Endothelial cell of umbilical vein (primary cell): ENCODE data around the gene C1orf167. TPM values are rescaled to one million over a fixed set of nuclear protein-coding genes. Genes with fewer than 3 reads are reported as not detected.

Experiments
- BruUV-seq: library from RNA; stranded (reverse); fragments of 400-500 nt; replicated peaks from 2 replicates; lab custom pipeline; 2021; lab: Mats Ljungman, UMichigan
- CTCF ChIA-PET: fragments of 300-600, 350-600 bp; sonication (Branson Sonifier 250); formaldehyde crosslinking; loops from one replicate; lab custom pipeline; 2021; ENCODE audit warnings: antibody characterized with exemption, inconsistent platforms; lab: Charles Lee
- POLR2A ChIA-PET: fragments of 300-600, 350-600 bp; sonication (Branson Sonifier 250); formaldehyde crosslinking; loops from one replicate; lab custom pipeline; 2021; ENCODE audit warnings: antibody characterized with exemption, inconsistent platforms; lab: Charles Lee
- DNase-seq: peaks from one replicate; pipeline ENCODE4 v3.0.0-alpha.2; 2011; ENCODE audit warnings: low read depth, low spot score
- FAIRE-seq: peaks from 2 replicates; lab custom pipeline; 2011; peaks lifted over from hg19 to GRCh38; lab: Jason Lieb, UNC
- H2AFZ ChIP-seq: 2 replicates; pipeline ENCODE4 v1.6.0; 2012; ENCODE audit warnings: low read depth, low read length, control low read depth, inconsistent platforms
- H3K27ac ChIP-seq: 2 replicates; pipeline ENCODE4 v1.5.1; 2011; ENCODE audit warnings: low read depth, mild to moderate bottlenecking, control low read depth, low read length, moderate library complexity; ENCODE audit not compliant: insufficient read depth
- H3K27me3 ChIP-seq, 2 experiments: 2 replicates each; pipeline versions ENCODE4 v1.6.0 to v1.6.1; 2011; ENCODE audit warnings: low read length in 2 of 2, mixed read lengths in 1 of 2; ENCODE audit not compliant: control insufficient read depth in 2 of 2, insufficient read depth in 2 of 2
- H3K36me3 ChIP-seq, 2 experiments: 2 replicates in 1 of 2; 3 replicates in 1 of 2; pipeline ENCODE4 v1.5.1; 2011; ENCODE audit warnings: low read length in 2 of 2, mild to moderate bottlenecking in 1 of 2, moderate library complexity in 1 of 2; ENCODE audit not compliant: control insufficient read depth in 2 of 2, insufficient read depth in 2 of 2; ENCODE audit errors: extremely low read depth in 1 of 2
- H3K4me1 ChIP-seq: 3 replicates; pipeline ENCODE4 v1.5.1; 2011; ENCODE audit warnings: mild to moderate bottlenecking, low read length; ENCODE audit not compliant: control insufficient read depth, insufficient read depth; ENCODE audit errors: extremely low read depth
- H3K4me2 ChIP-seq: 2 replicates; pipeline ENCODE4 v1.6.1; 2011; ENCODE audit warnings: low read length, control low read depth, mixed read lengths; ENCODE audit not compliant: insufficient read depth
- H3K4me3 ChIP-seq, 3 experiments: fragments of 200-600 bp in 1 of 3; sonication (generic), shearing (Covaris generic) in 1 of 3; replicated peaks in 1 of 3; 2 replicates each; pipeline ENCODE4 v1.5.1; 2011 to 2016; ENCODE audit warnings: control low read depth in 3 of 3, low read length in 3 of 3, mild to moderate bottlenecking in 2 of 3, inconsistent platforms in 1 of 3, low read depth in 1 of 3, moderate library complexity in 1 of 3; ENCODE audit not compliant: insufficient read depth in 1 of 3
- H3K79me2 ChIP-seq: 2 replicates; pipeline ENCODE4 v1.6.0; 2012; ENCODE audit warnings: low read length, inconsistent platforms; ENCODE audit not compliant: control insufficient read depth, insufficient read depth
- H3K9ac ChIP-seq: replicated peaks from 2 replicates; pipeline ENCODE3; 2011; ENCODE audit warnings: low read length, control low read depth; ENCODE audit not compliant: insufficient read depth; ENCODE audit errors: extremely low read depth
- H3K9me1 ChIP-seq: replicated peaks from 3 replicates; pipeline ENCODE4 v1.6.0; 2011; ENCODE audit warnings: mild to moderate bottlenecking, low read length; ENCODE audit not compliant: control insufficient read depth, insufficient read depth; ENCODE audit errors: extremely low read depth
- H3K9me3 ChIP-seq: replicated peaks from 2 replicates; pipeline ENCODE4 v1.5.1; 2012; ENCODE audit warnings: low read length, inconsistent platforms; ENCODE audit not compliant: control insufficient read depth, insufficient read depth
- H4K20me1 ChIP-seq: replicated peaks from 2 replicates; pipeline ENCODE3; 2011; ENCODE audit warnings: mild to moderate bottlenecking, low read length; ENCODE audit not compliant: control insufficient read depth, insufficient read depth; ENCODE audit errors: extremely low read depth
- EZH2 ChIP-seq: IDR thresholded peaks from 2 replicates; pipeline ENCODE4 v1.6.1; 2012; ENCODE audit warnings: borderline replicate concordance, low read depth, mild to moderate bottlenecking, moderate library complexity, low read length, inconsistent platforms; ENCODE audit not compliant: severe bottlenecking
- FOS ChIP-seq: IDR thresholded peaks from 2 replicates; pipeline ENCODE4 v1.6.1; 2011; ENCODE audit warnings: mild to moderate bottlenecking, low read length, moderate library complexity, borderline replicate concordance; ENCODE audit not compliant: insufficient read depth
- GATA2 ChIP-seq: IDR thresholded peaks from 2 replicates; pipeline ENCODE4 v1.7.0; 2011; ENCODE audit warnings: low read depth, mild to moderate bottlenecking, moderate library complexity, mixed read lengths, low read length; ENCODE audit not compliant: insufficient read length, insufficient read depth
- MYC ChIP-seq: IDR thresholded peaks from one replicate; pipeline ENCODE4 v1.6.1; 2011; ENCODE audit warnings: mild to moderate bottlenecking, low read depth, low read length
- POLR2A ChIP-seq: IDR thresholded peaks from 2 replicates; pipeline ENCODE4 v1.6.1; 2012; ENCODE audit warnings: low read depth, mild to moderate bottlenecking, control low read depth, low read length
- POLR2AphosphoS5 ChIP-seq: IDR thresholded peaks from 2 replicates; pipeline ENCODE4 v1.6.1; 2012; ENCODE audit warnings: low read depth, mild to moderate bottlenecking, control low read depth, low read length, moderate library complexity; ENCODE audit not compliant: insufficient read depth
- dilution Hi-C: fragments of 300-500 bp; cut with MboI; formaldehyde crosslinking; loops from one replicate; pipeline ENCODE4 v1.15.0; 2019; ENCODE audit warnings: low sequenced_read_pairs; ENCODE audit not compliant: extremely low pct_ligation_motif_present
- intact Hi-C: fragments of 100-400 bp; cut with micrococcal nuclease; formaldehyde crosslinking; loops from one replicate; pipeline ENCODE4 v1.10.0; 2022
- polyA plus RNA-seq, 4 experiments: library from polyadenylated mRNA; depleted of rRNA in 3 of 4; stranded (reverse) in 3 of 4; unstranded in 1 of 4; fragments of >200 nt; gene quantifications; 2 replicates each; pipeline versions ENCODE4 v1.2.1 to v1.2.3, GENCODE V29; 2011 to 2012; ENCODE audit warnings: missing spikeins in 1 of 4
- total RNA-seq: library from RNA; stranded (reverse); gene quantifications from 2 replicates; pipeline ENCODE4 v1.2.3, GENCODE V29; 2021
- TF ChIP-seq, protein P1 (sequence below), 2 donors: IDR thresholded peaks; 1 replicate in 1 of 2; 2 replicates in 1 of 2; pipeline ENCODE4 v1.5.1; 2011; ENCODE audit warnings: low read length in 2 of 2, mild to moderate bottlenecking in 2 of 2, moderate library complexity in 2 of 2, control low read depth in 1 of 2, inconsistent platforms in 1 of 2, low read depth in 1 of 2; ENCODE audit not compliant: insufficient read depth in 1 of 2; ENCODE audit errors: extremely low read depth in 1 of 2

C1orf167 gene
- total and polyA plus RNA-seq, 2 donors (not counting 3 experiments of a cell fraction or from before 2014, with no cell fraction given): not detected

DNA sequence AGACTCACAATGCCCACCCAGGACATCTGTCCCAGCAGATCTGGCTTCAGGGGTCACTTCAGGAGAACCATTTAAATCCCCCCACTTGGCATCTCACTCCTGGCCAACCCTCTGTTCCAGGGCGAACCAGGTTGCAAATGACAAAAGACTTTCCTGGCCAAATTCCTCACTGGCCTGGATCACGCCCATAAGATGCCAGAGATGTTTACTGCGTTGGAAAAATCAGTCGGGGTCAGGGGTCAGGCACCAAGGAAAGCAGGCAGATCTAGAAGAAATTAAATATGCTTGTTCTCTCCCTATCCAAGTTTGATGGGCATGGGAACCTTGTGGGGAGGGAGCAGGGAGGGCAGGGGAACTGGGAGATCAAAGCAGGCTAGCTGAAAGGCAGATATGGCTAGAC, 40.7 kb upstream of the C1orf167 start:
- Histone ChIP-seq H3K79me2 (no peaks in the 10 kb centered on the region), H3K27ac (no peak overlapping the region), H3K4me3 (no peak overlapping the region), H3K27me3 (peaks cover 0 to 4% of the 10 kb centered on the region in 2 experiments), H3K4me1 (peaks cover 4% of the 10 kb centered on the region), H3K9me1 (no peaks in the 10 kb centered on the region), H3K9ac (no peak overlapping the region), H3K36me3 (no peaks in the 10 kb centered on the region), H4K20me1 (no peaks in the 10 kb centered on the region), H2AFZ (no peak overlapping the region), H3K9me3 (no peaks in the 10 kb centered on the region), H3K4me2 (no peak overlapping the region)
- no TSS peak for BruUV-seq
- intact Hi-C loops (no loop called here), dilution Hi-C loops (no loop called here)
- DNase-seq: no peak
- ChIA-PET CTCF (interaction anchor here (0.6 to 9.8 kb wide), 5 partner anchors 21 to 290 kb away, joined by 5 to 170 read pairs (median 7); partner anchors contain the start of genes FBXO2, FBXO44 and FBXO6), POLR2A (no interaction called here)
- TF ChIP-seq, protein P1, sequence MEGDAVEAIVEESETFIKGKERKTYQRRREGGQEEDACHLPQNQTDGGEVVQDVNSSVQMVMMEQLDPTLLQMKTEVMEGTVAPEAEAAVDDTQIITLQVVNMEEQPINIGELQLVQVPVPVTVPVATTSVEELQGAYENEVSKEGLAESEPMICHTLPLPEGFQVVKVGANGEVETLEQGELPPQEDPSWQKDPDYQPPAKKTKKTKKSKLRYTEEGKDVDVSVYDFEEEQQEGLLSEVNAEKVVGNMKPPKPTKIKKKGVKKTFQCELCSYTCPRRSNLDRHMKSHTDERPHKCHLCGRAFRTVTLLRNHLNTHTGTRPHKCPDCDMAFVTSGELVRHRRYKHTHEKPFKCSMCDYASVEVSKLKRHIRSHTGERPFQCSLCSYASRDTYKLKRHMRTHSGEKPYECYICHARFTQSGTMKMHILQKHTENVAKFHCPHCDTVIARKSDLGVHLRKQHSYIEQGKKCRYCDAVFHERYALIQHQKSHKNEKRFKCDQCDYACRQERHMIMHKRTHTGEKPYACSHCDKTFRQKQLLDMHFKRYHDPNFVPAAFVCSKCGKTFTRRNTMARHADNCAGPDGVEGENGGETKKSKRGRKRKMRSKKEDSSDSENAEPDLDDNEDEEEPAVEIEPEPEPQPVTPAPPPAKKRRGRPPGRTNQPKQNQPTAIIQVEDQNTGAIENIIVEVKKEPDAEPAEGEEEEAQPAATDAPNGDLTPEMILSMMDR (IDR thresholded peaks at IDR 0.05; ENCODE audit: extremely low read depth in 1 of 2, insufficient read depth in 1 of 2, low read depth in 1 of 2, low read length in 2 of 2): no peak
- no peak for TF ChIP-seq FOS
- no peak for TF ChIP-seq MYC
- no peak for TF ChIP-seq GATA2
- no peak for TF ChIP-seq EZH2
- TF ChIP-seq POLR2A: no peak
- TF ChIP-seq POLR2AphosphoS5: no peak
- FAIRE-seq: no peak
